ENCODE measurements around the gene SRBD1.

SRBD1 gene

GRCh38 chr2:45631319-45631718, 20.3 kb upstream of the SRBD1 start:
- DNase-seq: no peak

GRCh38 chr2:45629971-45630370, 18.9 kb upstream of the SRBD1 start:
- DNase-seq: no peak

DNA sequence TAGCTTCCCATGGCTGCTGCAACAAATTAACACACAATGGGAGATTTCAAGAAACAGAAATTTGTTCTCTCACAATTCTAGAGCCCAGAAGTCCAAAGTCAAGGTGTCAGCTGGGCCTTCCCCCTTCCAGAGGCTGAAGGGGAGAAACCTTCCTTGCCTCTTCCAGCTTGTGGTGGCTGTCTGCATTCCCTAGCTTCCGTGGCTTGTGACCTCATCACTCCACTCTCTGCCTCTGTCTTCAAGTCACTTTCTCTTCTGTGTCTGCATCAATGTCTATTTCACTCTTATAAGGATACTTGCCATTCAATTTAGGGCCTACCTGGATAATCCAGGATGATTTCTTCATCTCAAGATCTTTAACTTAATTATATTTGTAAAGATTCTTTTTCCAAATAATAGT, 16.8 kb upstream of the SRBD1 start:
- no peak for DNase-seq

GRCh38 chr2:45626387-45627221, 15.5 kb upstream of the SRBD1 start:
- DNase-seq: no peak

- DNase-seq: no peak
Measured at GRCh38 chr2:45625824-45626223, 14.8 kb upstream of the SRBD1 start.

GRCh38 chr2:45623098-45623497, 12.0 kb upstream of the SRBD1 start:
- DNase-seq: no peak

DNA sequence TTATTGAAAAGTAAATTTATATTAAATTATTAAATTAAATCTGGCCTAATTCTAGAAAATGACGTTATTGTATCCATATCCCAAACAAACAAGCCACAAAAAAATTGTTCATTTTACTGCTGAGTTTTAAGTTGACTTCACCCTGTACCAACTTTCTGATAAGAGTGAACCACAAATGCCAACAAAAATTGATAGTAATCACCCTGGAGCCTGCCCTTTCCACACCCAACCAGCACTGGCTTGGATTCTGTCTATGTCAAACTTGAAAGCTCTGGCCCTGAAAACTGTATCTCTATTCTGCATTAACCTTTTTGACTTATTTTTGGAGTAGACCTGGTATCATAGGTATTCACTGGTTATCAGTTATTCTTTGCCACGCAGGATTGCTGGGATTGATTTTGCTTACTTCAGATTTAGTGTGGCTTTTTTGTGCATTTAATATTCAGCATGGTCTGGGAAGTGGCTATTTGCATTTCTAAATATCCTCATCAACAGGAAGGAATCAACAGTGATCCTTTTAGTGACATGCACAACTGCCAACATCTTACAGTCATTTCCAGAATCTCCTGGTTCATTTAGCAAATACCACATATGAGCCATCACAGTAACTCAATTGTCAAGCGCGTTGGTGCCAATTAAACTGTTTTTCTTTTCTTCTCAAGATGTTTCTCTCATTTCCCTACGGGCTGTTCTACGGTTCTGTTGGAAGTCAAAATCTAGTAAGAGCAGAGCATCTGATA, 11.4 kb upstream of the SRBD1 start:
- DNase-seq: no peak

- no peak for DNase-seq
Measured at GRCh38 chr2:45617496-45617895, 6.4 kb upstream of the SRBD1 start.

GRCh38 chr2:45616658-45617411, 5.8 kb upstream of the SRBD1 start:
- DNase-seq: no peak

DNA sequence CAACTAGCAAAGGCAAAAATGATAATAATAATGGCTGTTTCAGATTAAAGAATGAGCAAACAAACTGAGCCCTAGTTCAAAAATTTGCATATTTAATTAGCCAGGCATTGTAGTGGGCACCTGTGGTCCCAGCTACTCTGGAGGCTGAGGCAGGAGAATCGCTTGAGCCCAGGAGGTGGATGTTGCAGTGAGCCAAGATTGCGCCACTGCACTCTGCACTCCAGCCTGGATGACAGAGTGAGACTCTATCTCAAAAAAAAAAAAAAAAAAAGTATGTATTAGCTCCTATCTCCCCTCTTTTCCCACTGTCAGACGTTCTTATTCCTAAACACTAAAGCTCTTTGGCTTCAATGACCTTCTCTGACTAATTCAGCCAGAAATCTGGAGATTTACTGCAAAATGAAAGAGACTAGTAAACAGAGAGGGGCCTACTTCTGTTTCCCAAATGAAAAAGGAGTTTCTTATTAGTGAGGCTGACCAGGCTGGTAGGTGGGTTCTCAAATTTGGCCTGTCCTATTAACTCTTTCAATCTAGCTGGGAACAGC, 3.9 kb upstream of the SRBD1 start:
- DNase-seq: no peak

DNA sequence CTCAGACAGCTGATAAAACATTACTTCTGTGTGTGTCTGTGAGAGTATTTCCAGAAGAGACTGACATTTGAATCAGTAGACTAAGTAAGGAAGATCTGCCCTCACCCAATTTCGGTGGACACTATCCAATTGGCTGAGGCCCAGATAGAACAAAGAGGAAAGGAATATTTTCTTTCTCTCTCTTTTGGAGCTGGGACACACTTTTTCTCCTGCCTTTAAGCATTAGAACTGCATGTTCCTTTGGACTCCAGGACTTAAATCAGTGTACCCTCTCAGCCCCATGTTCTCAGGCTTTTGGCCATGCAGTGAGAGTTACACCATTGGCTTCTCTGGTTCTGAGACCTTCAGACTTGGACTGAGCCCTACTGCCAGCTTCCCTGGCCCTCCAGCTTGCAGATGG, 3.3 kb upstream of the SRBD1 start:
- no peak for DNase-seq

GRCh38 chr2:45612731-45613130, 1.7 kb upstream of the SRBD1 start:
- DNase-seq: no peak

- DNase-seq: no peak
Measured at GRCh38 chr2:45612285-45612684, 1.2 kb upstream of the SRBD1 start.

DNA sequence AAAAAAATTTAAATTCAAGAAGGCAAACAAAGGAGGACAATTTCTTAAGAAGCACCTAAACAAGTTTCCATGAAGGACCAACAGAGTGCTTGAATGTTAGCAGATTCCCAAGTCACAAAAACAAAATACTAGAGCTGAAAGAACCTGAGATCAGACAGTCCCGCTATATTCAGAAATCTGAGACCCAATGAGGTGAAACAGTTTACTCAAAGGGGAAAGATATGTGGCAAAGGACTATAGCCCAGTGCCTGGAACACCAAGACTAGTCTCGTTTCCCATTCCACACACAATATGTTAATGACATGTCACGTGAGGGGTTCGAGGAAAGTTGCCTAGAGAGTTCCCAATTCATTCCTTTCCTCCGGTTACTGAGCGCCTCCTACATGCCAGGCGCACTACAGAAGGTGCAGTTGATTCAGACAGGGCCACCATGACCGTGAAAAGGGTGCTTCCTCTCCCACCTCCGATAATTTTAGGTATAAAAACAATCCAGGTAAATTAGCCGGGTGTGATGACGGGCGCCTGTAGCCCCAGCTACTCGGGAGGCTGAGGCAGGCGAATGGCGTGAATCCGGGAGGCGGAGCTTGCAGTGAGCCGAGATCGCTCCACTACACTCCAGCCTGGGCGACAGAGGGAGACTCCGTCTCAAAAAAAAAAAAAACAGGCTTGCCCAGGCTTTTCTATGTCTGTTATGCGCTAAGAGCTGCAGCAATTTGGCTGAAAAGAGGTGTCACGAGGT, 617 bp downstream of the SRBD1 start:
- peak; percentile 29 for DNase-seq

GRCh38 chr2:45607701-45608100, 3.4 kb downstream of the SRBD1 start:
- no peak for DNase-seq

DNA sequence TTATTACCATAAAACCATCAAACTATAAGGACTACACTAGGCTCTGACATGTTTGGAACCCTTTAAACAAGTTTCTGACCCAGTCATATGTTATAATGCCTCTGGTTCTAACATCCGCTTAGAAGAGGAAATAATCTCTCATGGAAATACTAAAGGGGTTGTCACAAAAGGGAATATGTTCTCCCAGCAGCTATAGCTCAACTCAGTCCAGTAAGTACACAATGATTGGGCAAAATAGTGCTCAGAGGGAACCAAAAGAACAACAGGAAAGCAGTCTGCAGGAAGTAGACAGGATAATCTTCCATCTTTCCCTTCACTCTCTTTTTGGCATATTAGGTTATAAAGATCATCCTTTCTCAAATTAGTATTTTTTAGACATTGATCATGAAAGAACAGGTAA, 4.3 kb downstream of the SRBD1 start:
- no peak for DNase-seq

GRCh38 chr2:45605116-45605515, 6.0 kb downstream of the SRBD1 start:
- DNase-seq: no peak

GRCh38 chr2:45602624-45603023, 8.4 kb downstream of the SRBD1 start:
- no peak for DNase-seq

DNA sequence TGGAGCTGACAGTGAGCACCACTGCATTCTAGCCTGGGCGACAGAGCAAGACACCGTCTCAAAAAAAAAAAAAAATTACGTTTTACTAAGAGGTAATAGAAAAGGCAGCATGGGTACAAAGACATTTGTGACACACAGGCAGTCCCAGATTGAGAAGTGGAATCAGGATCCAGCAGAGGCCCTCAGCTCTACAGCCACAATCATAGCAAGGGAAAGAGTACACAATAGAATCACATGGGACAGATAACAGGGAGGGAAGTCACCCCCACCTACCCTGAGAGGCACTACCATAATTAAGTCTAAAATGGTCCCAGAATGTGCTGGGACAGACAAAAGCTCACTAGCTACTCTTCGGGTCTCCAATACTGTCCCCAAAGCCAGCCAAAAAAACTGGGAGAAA, 12.5 kb downstream of the SRBD1 start:
- DNase-seq: no peak

DNA sequence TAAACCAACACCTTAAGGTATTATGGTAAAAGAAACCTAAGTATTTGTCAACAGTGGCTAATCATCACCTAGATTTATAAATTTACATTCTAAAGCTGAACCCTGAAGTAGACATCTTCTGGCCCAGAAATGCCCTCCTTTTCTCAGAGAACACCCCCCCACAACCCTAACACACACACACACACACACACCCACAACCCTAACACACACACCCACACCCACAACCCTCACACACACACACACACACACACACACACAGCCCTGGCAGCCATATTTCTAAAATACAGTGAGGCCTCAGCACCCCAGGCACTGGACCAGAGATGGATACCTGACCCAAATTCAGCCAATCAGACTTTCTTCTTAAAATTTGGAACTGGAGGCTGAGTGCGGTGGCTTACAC, 14.3 kb downstream of the SRBD1 start:
- DNase-seq: no peak

- no peak for DNase-seq
Measured at GRCh38 chr2:45595721-45596435, 15.2 kb downstream of the SRBD1 start.

DNA sequence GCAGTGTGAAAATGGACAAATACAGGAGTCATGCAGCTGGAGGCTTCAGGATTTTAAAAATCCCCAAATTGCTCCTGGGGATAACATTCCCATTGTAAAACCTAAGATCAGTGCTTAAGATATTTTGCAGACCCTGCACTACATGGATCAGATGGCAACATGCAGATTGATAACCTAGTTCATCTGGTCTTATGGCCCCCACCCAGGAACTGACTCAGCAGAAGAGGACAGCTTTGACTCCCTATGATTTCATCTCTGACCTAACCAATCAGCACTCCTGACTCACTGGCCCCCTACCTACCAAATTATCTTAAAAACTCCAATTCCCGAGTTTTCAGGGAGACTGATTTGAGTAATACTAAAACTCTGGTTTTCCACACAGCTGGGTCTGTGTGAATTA, 20.0 kb downstream of the SRBD1 start:
- DNase-seq: no peak

Data from activated CD8-positive, alpha-beta memory T cell treated with anti-CD3 and anti-CD28 coated beads, Interleukin-2, amount 50 U/mL, for 4 hours (primary cell).